CD4-positive, alpha-beta T cell (primary cell): ENCODE data around the gene ROCK2. TPM values are rescaled to one million over a fixed set of nuclear protein-coding genes. Genes with fewer than 3 reads are reported as not detected.

ENCODE experiments used
- ATAC-seq: fragments of 200-7000 bp; cut with Tn5 transposase; one replicate; pipeline ENCODE4 v1.10.0; 2022; ENCODE audit warnings: mild to moderate bottlenecking; ENCODE audit not compliant: poor library complexity
- CTCF ChIA-PET: fragments of 350-600 bp; sonication (Branson Sonifier 250); formaldehyde crosslinking; loops from one replicate; lab custom pipeline; 2021; ENCODE audit warnings: antibody characterized with exemption, inconsistent platforms; lab: Charles Lee
- POLR2A ChIA-PET: fragments of 350-600 bp; sonication (Branson Sonifier 250); formaldehyde crosslinking; loops from one replicate; lab custom pipeline; 2021; ENCODE audit warnings: antibody characterized with exemption, inconsistent platforms; lab: Charles Lee
- DNase-seq, 14 experiments: peaks; one replicate each; pipeline ENCODE4 v3.0.0-alpha.2; 2013 to 2020; ENCODE audit warnings: mixed read lengths in 2 of 14
- H3K27ac ChIP-seq, 2 donors: one replicate each; pipeline versions ENCODE4 v1.5.1 to v1.7.0; 2013; ENCODE audit warnings: low read length in 2 of 2, low read depth in 1 of 2, mild to moderate bottlenecking in 1 of 2
- H3K27me3 ChIP-seq, 2 experiments: 1 replicate in 1 of 2; 2 replicates in 1 of 2; pipeline versions ENCODE4 v1.6.1 to v1.7.0; 2013; ENCODE audit warnings: low read length in 2 of 2, control low read depth in 1 of 2, mild to moderate bottlenecking in 1 of 2, moderate library complexity in 1 of 2; ENCODE audit not compliant: insufficient read depth in 2 of 2, control insufficient read depth in 1 of 2
- H3K36me3 ChIP-seq: one replicate; pipeline ENCODE4 v1.6.1; 2013; ENCODE audit warnings: low read length, control low read depth; ENCODE audit not compliant: insufficient read depth
- H3K4me1 ChIP-seq: one replicate; pipeline ENCODE4 v1.6.1; 2013; ENCODE audit warnings: low read length, control low read depth; ENCODE audit not compliant: insufficient read depth
- H3K4me3 ChIP-seq: one replicate; pipeline ENCODE4 v1.5.1; 2013; ENCODE audit warnings: mild to moderate bottlenecking, low read length, moderate library complexity
- H3K9me3 ChIP-seq, 2 experiments: 1 replicate in 1 of 2; 2 replicates in 1 of 2; pipeline versions ENCODE4 v1.6.1 to v1.7.0; 2013; ENCODE audit warnings: low read length in 2 of 2, mild to moderate bottlenecking in 2 of 2, control low read depth in 1 of 2, moderate library complexity in 1 of 2; ENCODE audit not compliant: control insufficient read depth in 1 of 2, insufficient read depth in 1 of 2
- H3K27ac Mint-ChIP-seq: one replicate; pipeline ENCODE4 v1.8.0; 2020; ENCODE audit warnings: mixed read lengths
- H3K27me3 Mint-ChIP-seq: one replicate; pipeline ENCODE4 v1.8.0; 2021; ENCODE audit warnings: mixed read lengths
- H3K36me3 Mint-ChIP-seq: one replicate; pipeline ENCODE4 v1.8.0; 2021; ENCODE audit warnings: low read depth, mixed read lengths
- H3K4me1 Mint-ChIP-seq: one replicate; pipeline ENCODE4 v1.8.0; 2021; ENCODE audit warnings: low read depth, mixed read lengths
- H3K4me3 Mint-ChIP-seq: one replicate; pipeline ENCODE4 v1.8.0; 2020; ENCODE audit warnings: mild to moderate bottlenecking, mixed read lengths
- H3K9me3 Mint-ChIP-seq: one replicate; pipeline ENCODE4 v1.8.0; 2020; ENCODE audit warnings: mixed read lengths
- CTCF ChIP-seq: fragments of 200-600 bp; IDR thresholded peaks from one replicate; pipeline ENCODE4 v1.8.0; 2022; ENCODE audit warnings: antibody characterized with exemption, mild to moderate bottlenecking
- intact Hi-C, 2 experiments: fragments of 100-400 bp; cut with DNase I in 1 of 2; cut with micrococcal nuclease in 1 of 2; formaldehyde crosslinking; loops; one replicate each; pipeline versions ENCODE4 v1.15.1 to v1.9.0; 2023 to 2025; cut with DNase I, micrococcal nuclease
- total RNA-seq, 174 experiments: library from RNA in 2 of 174; stranded (reverse) in 2 of 174; gene quantifications; one replicate each; pipeline ENCODE4 v1.2.3 and lab custom pipeline; 2021 to 2026

Gene ROCK2
- total RNA-seq, 2 experiments from 2014 or later = 6.9 to 9.4 TPM

DNA sequence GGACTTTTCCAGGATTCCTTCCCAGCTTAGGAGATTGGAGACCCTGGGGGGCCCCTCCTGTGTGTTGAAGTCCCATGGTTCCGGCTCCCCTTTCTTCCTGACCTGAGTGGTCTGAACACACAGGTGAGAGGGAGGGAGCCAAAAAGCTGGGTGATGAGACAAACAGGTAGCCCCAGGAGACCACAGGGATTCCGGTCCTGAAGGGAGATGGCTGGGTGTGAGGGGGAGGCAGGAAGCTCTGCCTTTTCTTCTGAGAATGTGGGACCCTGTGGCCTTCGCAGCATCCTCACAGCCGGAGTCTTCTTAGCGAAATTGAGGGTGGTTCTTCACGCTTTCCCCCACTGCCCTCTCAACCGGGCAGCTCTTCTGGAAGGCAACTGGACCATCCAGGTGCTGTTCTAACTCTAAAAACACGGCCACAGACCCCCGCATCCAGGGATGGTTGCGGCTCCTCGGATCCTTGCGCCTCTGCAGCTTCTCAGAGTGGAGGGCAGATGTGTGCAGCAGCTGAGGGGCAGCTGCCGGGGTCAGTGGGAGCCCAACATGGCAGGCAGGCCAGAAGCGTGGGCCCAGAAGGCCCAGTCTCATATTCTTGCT, 184.8 kb downstream of the ROCK2 start:
- ATAC-seq (no peak), DNase-seq (no peak)
- H3K4me3 ChIP-seq = no peak overlapping the region
- no peaks in the 10 kb centered on the region for H3K27me3 ChIP-seq
- peaks cover 7% of the 10 kb centered on the region for H3K36me3 Mint-ChIP-seq
- H3K36me3 ChIP-seq = peaks cover 7% of the 10 kb centered on the region
- H3K27ac Mint-ChIP-seq = no peak overlapping the region
- peak overlapping the region; percentile 51 for H3K4me3 Mint-ChIP-seq
- no peaks in the 10 kb centered on the region for H3K9me3 ChIP-seq
- no peak for TF ChIP-seq CTCF
- CTCF ChIA-PET = interaction anchor here (1.6 kb wide), 1 partner anchor 27 kb away, joined by 5 read pairs; a partner anchor contains a TSS
- H3K27me3 Mint-ChIP-seq = no peaks in the 10 kb centered on the region
- peaks cover 30% of the 10 kb centered on the region for H3K4me1 Mint-ChIP-seq
- H3K4me1 ChIP-seq = peaks cover 44% of the 10 kb centered on the region
- intact Hi-C loops = loop anchor here (5.0 to 10.0 kb wide), 4 partner anchors 185 to 615 kb away; partner anchors contain the start of genes LPIN1 (in 1 of the 2), NOL10 (in 1 of the 2) and ROCK2 (in 1 of the 2)
- no peaks in the 10 kb centered on the region for H3K9me3 Mint-ChIP-seq
- POLR2A ChIA-PET = no interaction called here
- no peak overlapping the region for H3K27ac ChIP-seq

- H3K27me3 Mint-ChIP-seq = no peaks in the 10 kb centered on the region
- peaks cover 6% of the 10 kb centered on the region for H3K36me3 Mint-ChIP-seq
- no peak overlapping the region for H3K27ac Mint-ChIP-seq
- H3K9me3 Mint-ChIP-seq = no peaks in the 10 kb centered on the region
- peaks cover 36% of the 10 kb centered on the region for H3K4me1 Mint-ChIP-seq
- peaks cover 50% of the 10 kb centered on the region for H3K4me1 ChIP-seq
- intact Hi-C loops = loop anchor here (5.0 to 10.0 kb wide), 4 partner anchors 186 to 616 kb away; partner anchors contain the start of genes LPIN1 (in 1 of the 2), NOL10 (in 1 of the 2) and ROCK2 (in 1 of the 2)
- H3K9me3 ChIP-seq = no peaks in the 10 kb centered on the region
- no peak overlapping the region for H3K27ac ChIP-seq
- no peak overlapping the region for H3K4me3 ChIP-seq
- ATAC-seq (no peak), DNase-seq (no peak)
- ChIA-PET POLR2A (no interaction called here), CTCF (interaction anchor here (1.6 kb wide), 1 partner anchor 26 kb away, joined by 5 read pairs; a partner anchor contains a TSS)
- no peak overlapping the region for H3K4me3 Mint-ChIP-seq
- H3K36me3 ChIP-seq = peaks cover 7% of the 10 kb centered on the region
- H3K27me3 ChIP-seq = no peaks in the 10 kb centered on the region
- TF ChIP-seq CTCF = no peak
These were observed 185.4 kb downstream of the ROCK2 start for GRCh38 chr2:11158916-11159573.

- peak overlapping the region; percentile 67 for H3K4me3 Mint-ChIP-seq
These were observed 186.7 kb downstream of the ROCK2 start for GRCh38 chr2:11157731-11158130.

More at GRCh38 chr2:11157731-11158130, 186.7 kb downstream of the ROCK2 start:
- Histone ChIP-seq H3K27me3 (no peaks in the 10 kb centered on the region), H3K27ac (no peak overlapping the region), H3K36me3 (peaks cover 2% of the 10 kb centered on the region), H3K9me3 (no peaks in the 10 kb centered on the region), H3K4me1 (peaks cover 50% of the 10 kb centered on the region), H3K4me3 (no peak overlapping the region)
- no peak for ATAC-seq
- ChIA-PET CTCF (no interaction called here), POLR2A (no interaction called here)
- Mint-ChIP-seq H3K36me3 (no peaks in the 10 kb centered on the region), H3K27ac (no peak overlapping the region), H3K27me3 (no peaks in the 10 kb centered on the region), H3K9me3 (no peaks in the 10 kb centered on the region), H3K4me1 (peaks cover 37% of the 10 kb centered on the region)
- intact Hi-C loops = loop anchor here (5.0 to 10.0 kb wide), 4 partner anchors 187 to 617 kb away; partner anchors contain the start of genes LPIN1 (in 1 of the 2), NOL10 (in 1 of the 2) and ROCK2 (in 1 of the 2)
- DNase-seq = no peak
- TF ChIP-seq CTCF = no peak
